ENCODE measurements around the gene EFCAB12.
A peak's percentile ranks its signal among the peaks of the same experiment; 100 is the strongest.
"Not testable (repeated sequence)": the region's sequence is repeated elsewhere in the genome, so short reads cannot be mapped to it uniquely, and the experiment has no call there.

EFCAB12 gene

GRCh38 chr3:129421236-129421883 lies 7.1 kb downstream of the EFCAB12 start:
- no peak for DNase-seq (ENCODE audit: low spot score)

- no peak for DNase-seq (ENCODE audit: low spot score)
Measured at GRCh38 chr3:129419476-129419875, 9.0 kb downstream of the EFCAB12 start.

GRCh38 chr3:129418041-129418973 lies 10.1 kb downstream of the EFCAB12 start:
- no peak for DNase-seq (ENCODE audit: low spot score)

- no peak for DNase-seq (ENCODE audit: low spot score)
Measured at GRCh38 chr3:129417326-129417725, 11.1 kb downstream of the EFCAB12 start.

- DNase-seq (ENCODE audit: low spot score), result no peak
Measured at GRCh38 chr3:129416415-129416814, 12.0 kb downstream of the EFCAB12 start.

GRCh38 chr3:129415830-129416229 lies 12.6 kb downstream of the EFCAB12 start:
- no peak for DNase-seq (ENCODE audit: low spot score)

GRCh38 chr3:129415378-129415777 lies 13.1 kb downstream of the EFCAB12 start:
- no peak for DNase-seq (ENCODE audit: low spot score)

GRCh38 chr3:129413687-129414506 lies 14.5 kb downstream of the EFCAB12 start:
- no peak for DNase-seq (ENCODE audit: low spot score)

GRCh38 chr3:129413238-129413637 lies 15.2 kb downstream of the EFCAB12 start:
- DNase-seq (ENCODE audit: low spot score), result not testable (repeated sequence)

GRCh38 chr3:129412542-129413198 lies 15.8 kb downstream of the EFCAB12 start:
- DNase-seq (ENCODE audit: low spot score), result no peak

GRCh38 chr3:129410971-129411370 lies 17.5 kb downstream of the EFCAB12 start:
- no peak for DNase-seq (ENCODE audit: low spot score)

GRCh38 chr3:129409541-129409940 lies 18.9 kb downstream of the EFCAB12 start:
- DNase-seq (ENCODE audit: low spot score), result no peak

- DNase-seq (ENCODE audit: low spot score), result no peak
Measured at GRCh38 chr3:129404610-129405009, 23.8 kb downstream of the EFCAB12 start.

GRCh38 chr3:129404130-129404529 lies 24.3 kb downstream of the EFCAB12 start:
- no peak for DNase-seq (ENCODE audit: low spot score)

- DNase-seq (ENCODE audit: low spot score), result no peak
Measured at GRCh38 chr3:129403450-129403849, 25.0 kb downstream of the EFCAB12 start.

GRCh38 chr3:129402616-129403015 lies 25.8 kb downstream of the EFCAB12 start:
- DNase-seq (ENCODE audit: low spot score), result no peak

- DNase-seq (ENCODE audit: low spot score), result no peak
Measured at GRCh38 chr3:129402210-129402609, 26.2 kb downstream of the EFCAB12 start.

GRCh38 chr3:129399895-129400357 lies 28.5 kb downstream of the EFCAB12 start:
- no peak for DNase-seq (ENCODE audit: low spot score)

- peak; percentile 94 for DNase-seq (ENCODE audit: low spot score)
Measured at GRCh38 chr3:129399145-129399894, 29.1 kb downstream of the EFCAB12 start.

- DNase-seq (ENCODE audit: low spot score), result no peak
Measured at GRCh38 chr3:129398803-129399144, 29.7 kb downstream of the EFCAB12 start.
